HCEC 1CT (cell line): ENCODE results near the gene SSU72.
"Not testable (repeated sequence)": the region's sequence is repeated elsewhere in the genome, so short reads cannot be mapped to it uniquely, and the experiment has no call there.

ENCODE experiments used
- DNase-seq: peaks from one replicate; pipeline ENCODE4 v3.0.0-alpha.2; 2017

Gene SSU72

GRCh38 chr1:1609822-1610485, 35.3 kb upstream of the SSU72 start:
- DNase-seq: no peak

GRCh38 chr1:1606232-1606631, 31.6 kb upstream of the SSU72 start:
- DNase-seq: no peak

- no peak for DNase-seq
These were observed 31.1 kb upstream of the SSU72 start for GRCh38 chr1:1605724-1606123.

GRCh38 chr1:1605034-1605591, 30.4 kb upstream of the SSU72 start:
- no peak for DNase-seq

GRCh38 chr1:1604374-1605033, 29.8 kb upstream of the SSU72 start:
- DNase-seq: no peak

- DNase-seq: no peak
These were observed 29.2 kb upstream of the SSU72 start for GRCh38 chr1:1603671-1604373.

GRCh38 chr1:1602968-1603506, 28.4 kb upstream of the SSU72 start:
- no peak for DNase-seq

GRCh38 chr1:1602304-1602967, 27.8 kb upstream of the SSU72 start:
- no peak for DNase-seq

GRCh38 chr1:1601564-1602303, 27.1 kb upstream of the SSU72 start:
- no peak for DNase-seq

GRCh38 chr1:1600861-1601563, 26.3 kb upstream of the SSU72 start:
- no peak for DNase-seq

GRCh38 chr1:1599935-1600860, 25.5 kb upstream of the SSU72 start, which contains the start of gene FNDC10:
Gene FNDC10 (minus strand): TSS chr1:1600135. CDS start chr1:1600015, 120 bp downstream.
- no peak for DNase-seq

- no peak for DNase-seq
These were observed 24.6 kb upstream of the SSU72 start for GRCh38 chr1:1599030-1599934.

GRCh38 chr1:1598720-1599029, 24.0 kb upstream of the SSU72 start:
- DNase-seq: no peak

GRCh38 chr1:1598051-1598719, 23.5 kb upstream of the SSU72 start:
- DNase-seq: no peak

- no peak for DNase-seq
These were observed 22.7 kb upstream of the SSU72 start for GRCh38 chr1:1597275-1597930.

- DNase-seq: no peak
These were observed 22.0 kb upstream of the SSU72 start for GRCh38 chr1:1596493-1597274.

- not testable (repeated sequence) for DNase-seq
These were observed 20.7 kb upstream of the SSU72 start for GRCh38 chr1:1595341-1595740.
